C4-2B (cell line): ENCODE data around the gene CHRM1.

ENCODE experiments used
- H3K27ac ChIP-seq: fragments of 450-650 bp; 2 replicates; pipeline ENCODE4 v1.5.1; 2017
- CTCF ChIP-seq: fragments of 450-650 bp; conservative IDR thresholded peaks from 2 replicates; pipeline ENCODE4 v1.5.1; 2017; ENCODE audit warnings: mild to moderate bottlenecking
- ZFX ChIP-seq: fragments of 450-650 bp; IDR thresholded peaks from 2 replicates; pipeline ENCODE4 v1.6.1; 2017

CHRM1 gene

GRCh38 chr11:62921201-62921572, at the start of gene CHRM1:
Gene CHRM1 (minus strand): TSS chr11:62921363. CDS start chr11:62911100, 10,263 bp downstream.
- TF ChIP-seq ZFX (no peak), CTCF (no peak)
- peak within 1 kb of the TSS; percentile 54 for H3K27ac ChIP-seq

GRCh38 chr11:62965574-62965973, 44.4 kb upstream of the CHRM1 start:
- no peak for TF ChIP-seq CTCF
- TF ChIP-seq ZFX, result no peak
- H3K27ac ChIP-seq, result no peak overlapping the region

GRCh38 chr11:62962391-62962790, 41.2 kb upstream of the CHRM1 start:
- TF ChIP-seq CTCF (no peak), ZFX (no peak)
- H3K27ac ChIP-seq, result no peak overlapping the region

GRCh38 chr11:62961017-62961570, 39.9 kb upstream of the CHRM1 start:
- no peak overlapping the region for H3K27ac ChIP-seq
- TF ChIP-seq CTCF (no peak), ZFX (no peak)

- no peak overlapping the region for H3K27ac ChIP-seq
- TF ChIP-seq ZFX, result no peak
These were observed 38.3 kb upstream of the CHRM1 start for GRCh38 chr11:62959422-62959980.

GRCh38 chr11:62958547-62959421, 37.6 kb upstream of the CHRM1 start:
- TF ChIP-seq ZFX, result no peak
- TF ChIP-seq CTCF, result no peak
- no peak overlapping the region for H3K27ac ChIP-seq

GRCh38 chr11:62957147-62957546, 36.0 kb upstream of the CHRM1 start:
- H3K27ac ChIP-seq, result no peak overlapping the region
- TF ChIP-seq ZFX (no peak), CTCF (no peak)
